HG02938 (cell line): Measurements from ENCODE around the gene UBFD1.
"Not testable (repeated sequence)": the region's sequence is repeated elsewhere in the genome, so short reads cannot be mapped to it uniquely, and the experiment has no call there.

Experiments
- ATAC-seq: cut with Tn5 transposase; IDR thresholded peaks from one replicate; pipeline ENCODE4 v1.9.1; 2021; ENCODE audit warnings: mild to moderate bottlenecking, moderate library complexity; ENCODE audit not compliant: unreplicated experiment

Gene UBFD1, protein sequence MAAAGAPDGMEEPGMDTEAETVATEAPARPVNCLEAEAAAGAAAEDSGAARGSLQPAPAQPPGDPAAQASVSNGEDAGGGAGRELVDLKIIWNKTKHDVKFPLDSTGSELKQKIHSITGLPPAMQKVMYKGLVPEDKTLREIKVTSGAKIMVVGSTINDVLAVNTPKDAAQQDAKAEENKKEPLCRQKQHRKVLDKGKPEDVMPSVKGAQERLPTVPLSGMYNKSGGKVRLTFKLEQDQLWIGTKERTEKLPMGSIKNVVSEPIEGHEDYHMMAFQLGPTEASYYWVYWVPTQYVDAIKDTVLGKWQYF

DNA sequence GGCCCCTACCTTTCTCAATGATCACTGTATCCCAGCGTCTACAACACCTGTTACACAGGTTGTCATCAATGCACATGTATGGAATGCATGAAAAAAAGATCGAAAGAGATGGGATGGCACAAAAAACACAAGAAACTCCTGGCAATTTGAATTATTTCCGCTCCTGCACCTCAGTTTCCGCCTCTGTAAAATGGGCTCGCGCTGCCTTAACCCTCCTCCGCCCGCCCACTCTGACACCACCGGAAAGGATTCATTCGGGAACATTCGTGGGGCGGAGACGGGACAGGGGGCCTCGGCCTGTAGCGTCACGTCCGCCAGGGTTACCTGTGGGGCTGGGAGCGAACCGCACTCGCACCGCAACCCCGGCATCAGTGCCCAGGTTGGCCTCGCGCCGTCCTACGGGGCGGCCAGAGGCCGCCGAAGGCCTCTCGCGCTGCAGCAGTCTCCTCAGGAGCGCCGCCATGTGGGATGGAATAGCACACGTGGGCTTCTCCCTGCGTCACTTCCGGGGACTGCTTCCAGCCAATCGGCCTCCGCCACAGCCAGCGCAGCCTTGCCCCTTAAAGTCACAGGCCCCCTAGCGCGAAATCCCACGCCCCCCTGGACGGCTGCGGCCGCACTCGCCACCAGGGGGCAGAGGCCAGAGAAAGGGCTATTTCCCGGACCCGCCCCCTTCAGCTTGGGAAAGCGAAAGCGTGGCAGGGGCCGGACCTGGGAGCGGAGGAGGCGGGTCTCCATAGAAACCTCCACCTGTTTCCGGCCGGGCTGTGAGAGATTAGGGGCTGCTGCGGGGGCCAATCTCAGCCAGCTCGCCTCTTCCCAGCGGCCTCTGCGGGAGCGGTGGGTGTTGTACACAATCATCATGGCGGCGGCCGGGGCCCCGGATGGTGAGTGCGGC lies at the start of gene UBFD1, which contains the start of gene EARS2:
UBFD1 (plus strand) TSS at position 847 of the 898 bp plus-strand sequence; CDS start at position 863, 16 bp downstream.
EARS2 (minus strand) TSS at position 470 of the 898 bp plus-strand sequence; CDS start at position 463, 7 bp downstream.
- ATAC-seq: peak; percentile 90

DNA sequence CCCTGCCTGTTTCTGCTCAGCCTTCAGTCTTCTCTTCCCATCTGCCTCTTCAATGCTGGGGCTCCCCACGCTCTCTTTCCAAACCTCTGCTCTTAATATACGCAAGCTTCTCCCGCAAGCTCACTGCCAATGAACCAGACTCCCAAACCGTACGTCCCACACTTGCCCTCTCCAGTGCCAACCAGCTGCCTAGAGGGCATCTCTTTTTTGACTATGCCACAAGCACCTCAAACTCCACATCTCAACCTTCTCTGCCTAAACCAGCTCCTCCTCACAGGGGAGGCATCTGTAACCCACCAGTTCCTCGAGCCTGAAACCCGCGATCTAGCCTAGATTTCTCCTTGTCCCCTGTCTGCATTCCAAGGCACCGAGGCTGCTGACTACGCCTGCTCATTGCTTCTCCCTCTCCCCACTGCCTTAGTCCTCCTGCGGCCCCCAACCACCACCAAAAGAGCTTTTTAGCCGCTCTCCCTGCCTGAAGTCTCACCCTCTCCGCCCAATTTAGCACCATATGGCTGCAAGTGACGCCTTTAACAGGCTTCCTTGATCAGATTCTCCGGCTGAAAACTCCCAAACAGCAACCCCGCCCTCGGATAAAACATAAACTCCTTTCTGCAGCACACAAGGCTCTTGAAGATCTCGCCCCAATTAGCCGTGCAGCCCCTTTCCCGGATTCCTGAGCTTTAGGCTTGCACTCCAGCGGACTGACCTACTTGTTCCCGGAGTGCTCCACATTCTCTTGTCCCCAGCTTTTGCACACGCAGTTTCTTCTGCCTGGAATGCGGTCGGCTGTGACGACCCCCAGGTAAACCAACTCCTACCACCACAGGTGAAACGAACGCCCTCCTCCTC lies 48.7 kb upstream of the UBFD1 start:
- ATAC-seq: no peak

DNA sequence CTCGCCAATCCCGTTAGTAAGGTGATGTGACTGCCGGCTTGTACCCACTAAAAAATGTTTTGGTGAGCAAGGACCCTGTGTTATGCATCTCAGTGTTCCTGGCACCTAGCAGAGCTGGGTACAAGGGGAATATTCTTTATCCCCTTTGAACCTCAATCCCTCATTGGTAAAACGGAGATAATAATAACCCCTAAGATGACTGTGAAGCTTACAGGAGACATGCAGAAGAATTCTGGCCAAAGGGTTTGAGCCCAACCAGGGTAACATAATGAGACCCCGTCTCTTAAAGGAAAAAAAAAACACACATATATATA lies 48.1 kb upstream of the UBFD1 start:
- ATAC-seq: no peak

DNA sequence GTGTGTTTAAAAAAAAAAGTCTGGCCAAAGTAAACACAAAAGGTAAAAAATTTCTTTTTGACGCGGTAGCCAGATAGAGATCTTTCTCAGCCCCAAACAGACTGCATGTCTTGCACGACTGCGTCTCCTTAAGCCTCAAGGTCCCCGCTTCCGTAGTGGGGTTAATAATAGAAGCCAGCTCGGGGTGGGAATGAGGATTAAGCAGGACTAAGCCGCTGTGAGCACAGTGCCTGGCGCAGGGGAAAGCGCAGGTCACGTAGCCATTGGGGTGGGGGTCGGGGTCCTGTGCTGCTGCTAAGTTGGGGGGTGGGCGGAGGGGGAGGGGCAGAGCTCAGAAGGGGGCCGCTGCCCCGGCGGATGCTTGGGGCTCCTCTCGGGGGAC lies 47.8 kb upstream of the UBFD1 start:
- ATAC-seq: no peak

DNA sequence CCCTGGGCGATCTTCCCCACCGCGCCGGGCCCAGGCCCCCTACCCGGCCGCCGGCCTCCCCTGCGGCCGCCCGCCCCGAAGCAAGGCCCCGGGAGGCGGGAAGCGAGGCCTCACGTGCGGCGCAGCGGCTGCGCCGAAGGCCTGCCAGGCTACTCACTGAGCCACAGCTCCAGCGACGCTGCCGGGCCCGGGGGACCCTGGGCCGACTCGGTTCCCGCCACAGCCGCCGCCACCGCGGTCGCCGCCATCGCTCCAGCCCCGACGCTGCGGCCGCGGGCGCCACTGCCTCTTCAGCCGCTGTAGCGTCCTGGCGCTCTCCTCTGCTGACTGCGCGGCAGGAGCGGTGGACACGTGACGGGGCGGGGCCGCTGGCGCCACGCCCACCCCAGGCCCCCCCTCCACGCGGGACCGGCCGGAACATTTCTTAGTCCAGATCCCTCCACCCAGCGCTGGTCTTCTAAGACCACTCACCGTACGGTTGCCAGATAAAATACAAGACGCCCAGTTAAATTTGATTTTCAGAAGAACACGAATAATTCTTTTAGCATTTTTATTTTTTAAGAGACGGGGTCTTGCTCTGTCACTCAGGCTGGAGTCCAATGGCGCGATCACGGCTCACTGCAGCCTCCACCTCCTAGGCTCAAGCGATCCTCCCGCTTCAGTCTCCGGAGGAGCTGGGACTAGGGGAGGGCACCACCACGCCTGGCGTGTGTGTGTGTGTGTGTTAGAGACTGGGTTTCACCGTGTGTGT lies 47.2 kb upstream of the UBFD1 start, which contains the start of gene GGA2:
GGA2 (minus strand) TSS at position 331 of the 751 bp plus-strand sequence; CDS start at position 248, 83 bp downstream.
- ATAC-seq: peak; percentile 70

DNA sequence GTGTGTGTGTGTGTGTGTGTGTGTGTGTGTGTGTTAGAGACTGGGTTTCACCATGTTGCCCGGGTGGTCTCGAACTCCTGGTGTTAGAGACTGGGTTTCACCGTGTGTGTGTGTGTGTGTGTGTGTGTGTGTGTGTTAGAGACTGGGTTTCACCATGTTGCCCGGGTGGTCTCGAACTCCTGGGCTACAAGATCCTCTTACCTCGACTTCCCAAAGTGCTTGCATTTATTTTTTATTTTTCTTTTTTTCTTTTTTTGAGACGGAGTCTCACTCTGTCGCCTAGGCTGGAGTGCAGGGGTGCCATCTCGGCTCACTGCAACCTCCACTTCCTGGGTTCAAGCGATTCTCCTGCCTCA lies 46.6 kb upstream of the UBFD1 start:
- not testable (repeated sequence) for ATAC-seq

DNA sequence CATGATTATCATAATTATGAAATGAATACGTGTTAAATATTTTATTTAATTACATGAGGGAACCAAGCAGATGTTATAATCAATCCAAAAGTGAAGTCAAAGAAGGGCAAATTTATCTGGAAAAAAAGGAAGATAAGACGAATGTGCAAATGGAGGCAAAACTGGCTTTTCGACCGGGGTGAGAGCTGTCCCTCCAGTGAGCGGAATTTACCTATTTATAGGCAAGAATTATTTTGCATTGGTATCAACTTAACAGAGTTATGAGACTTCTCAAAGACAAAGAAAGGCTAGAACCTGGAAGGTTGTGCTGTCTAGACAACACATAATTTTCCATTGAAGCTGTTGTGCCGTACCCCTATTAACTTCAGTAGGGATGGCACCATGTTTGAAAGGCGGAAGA lies 45.8 kb upstream of the UBFD1 start:
- ATAC-seq: no peak

DNA sequence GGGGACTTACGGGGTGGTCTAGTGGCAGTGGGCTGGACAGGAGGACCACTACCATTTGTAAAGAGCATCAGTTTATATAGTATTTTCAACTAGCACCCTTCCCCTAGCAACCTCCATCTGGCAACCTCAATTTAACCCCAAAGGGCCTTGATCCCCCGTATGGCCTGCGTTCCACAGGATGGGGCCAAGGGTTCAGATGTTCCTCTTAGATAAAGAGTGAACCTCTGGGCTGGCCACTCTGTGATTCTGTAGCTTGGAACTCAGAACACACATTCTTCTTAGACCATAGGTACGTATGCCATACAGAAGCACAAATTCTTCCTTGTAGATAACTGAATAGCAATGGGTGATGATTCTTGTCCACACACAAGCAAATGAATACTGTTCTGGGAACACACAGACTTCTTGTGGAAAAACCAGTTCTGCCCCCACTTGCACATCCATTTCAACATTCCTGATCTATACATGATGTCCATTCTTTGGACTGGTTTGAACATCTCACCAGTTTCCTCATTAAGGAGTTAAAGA lies 45.3 kb upstream of the UBFD1 start:
- ATAC-seq: no peak

DNA sequence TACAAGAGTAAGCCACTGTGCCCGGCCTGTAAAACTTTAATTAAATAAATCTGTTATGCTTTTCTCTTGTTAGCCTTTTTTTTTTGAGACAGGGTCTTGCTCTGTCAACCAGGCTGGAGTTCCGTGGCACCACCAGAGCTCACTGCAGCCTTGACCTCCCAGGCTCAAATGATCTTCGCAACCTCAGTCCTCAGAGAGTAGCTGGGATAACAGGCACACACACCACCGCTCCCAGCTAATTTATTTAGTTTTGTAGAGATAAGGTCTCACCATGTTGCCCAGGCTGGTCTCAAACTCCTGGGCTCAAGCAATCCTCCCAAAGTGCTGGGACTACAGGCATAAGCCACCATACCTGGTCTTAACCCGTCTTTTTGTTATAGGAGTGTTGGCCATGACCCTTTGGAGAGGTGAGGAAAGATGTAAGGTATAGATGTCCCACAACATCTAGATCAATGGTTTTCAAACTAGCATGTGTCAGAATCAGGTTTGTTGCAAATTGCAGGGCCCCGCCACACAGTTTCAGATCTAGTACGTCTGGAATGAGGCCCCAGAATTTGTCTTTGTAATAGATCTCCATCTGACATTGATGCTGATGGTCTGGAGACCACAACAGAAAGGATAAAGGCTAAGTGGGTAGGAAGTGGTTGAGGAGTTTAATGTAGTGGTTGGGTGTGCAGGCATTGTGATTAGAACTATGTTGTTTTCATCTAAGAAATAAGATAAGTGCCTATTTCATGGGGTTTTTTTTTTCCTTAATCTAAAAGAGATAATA lies 43.0 kb upstream of the UBFD1 start:
- ATAC-seq: no peak

DNA sequence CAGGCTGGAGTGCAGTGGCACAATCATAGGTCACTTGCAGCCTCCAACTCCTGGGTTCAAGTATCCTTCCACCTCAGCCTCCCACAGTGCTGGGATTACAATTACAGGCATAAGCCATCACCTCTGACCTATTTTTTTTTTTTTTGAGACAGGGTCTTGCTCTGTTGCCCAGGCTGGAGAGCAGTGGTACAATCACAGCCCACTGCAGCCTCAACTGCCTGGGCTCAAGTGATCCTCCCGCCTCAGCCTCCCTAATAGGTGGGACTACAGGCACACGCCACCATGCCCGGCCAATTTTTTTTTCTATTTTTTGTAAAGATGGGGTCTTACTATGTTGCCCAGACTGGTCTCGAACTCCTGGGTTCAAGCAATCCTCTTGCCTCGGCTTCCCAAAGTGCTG lies 41.6 kb upstream of the UBFD1 start:
- no peak for ATAC-seq

DNA sequence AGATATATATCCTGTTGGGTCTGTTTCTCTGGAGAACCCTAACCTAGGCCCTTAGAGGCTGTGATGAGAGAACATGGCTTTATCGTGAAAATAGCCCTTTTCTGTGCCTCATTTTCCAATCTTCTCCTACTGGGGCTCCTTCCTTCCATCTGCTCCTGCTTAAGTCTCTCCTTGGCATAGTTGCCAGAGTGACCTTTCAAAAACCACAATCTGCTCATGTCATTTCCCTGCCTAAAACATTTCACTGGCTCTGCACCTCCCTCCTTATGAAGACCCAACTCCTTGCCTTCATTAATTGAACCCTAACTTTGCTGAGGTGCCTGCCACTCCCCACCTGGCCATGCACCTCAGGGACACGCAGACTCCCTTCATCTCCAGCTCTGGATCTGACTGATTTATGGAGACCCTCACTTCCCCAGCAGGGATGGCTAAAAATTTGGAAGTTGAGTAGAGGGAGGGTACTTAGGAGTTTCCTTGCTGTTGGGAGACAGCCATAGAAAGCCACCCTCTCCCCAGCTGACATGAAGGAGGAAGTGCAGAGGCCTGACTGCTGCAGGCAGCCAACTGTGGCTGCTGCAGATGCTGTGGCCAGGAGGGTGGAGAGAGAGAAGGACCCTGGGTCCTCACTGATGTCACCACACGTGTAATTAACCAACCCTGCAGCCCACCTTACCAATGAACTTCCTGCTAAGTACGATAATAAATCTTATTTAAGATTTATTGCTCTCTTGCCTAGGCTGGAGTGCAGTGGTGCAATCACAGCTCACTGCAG lies 41.0 kb upstream of the UBFD1 start:
- ATAC-seq: no peak

DNA sequence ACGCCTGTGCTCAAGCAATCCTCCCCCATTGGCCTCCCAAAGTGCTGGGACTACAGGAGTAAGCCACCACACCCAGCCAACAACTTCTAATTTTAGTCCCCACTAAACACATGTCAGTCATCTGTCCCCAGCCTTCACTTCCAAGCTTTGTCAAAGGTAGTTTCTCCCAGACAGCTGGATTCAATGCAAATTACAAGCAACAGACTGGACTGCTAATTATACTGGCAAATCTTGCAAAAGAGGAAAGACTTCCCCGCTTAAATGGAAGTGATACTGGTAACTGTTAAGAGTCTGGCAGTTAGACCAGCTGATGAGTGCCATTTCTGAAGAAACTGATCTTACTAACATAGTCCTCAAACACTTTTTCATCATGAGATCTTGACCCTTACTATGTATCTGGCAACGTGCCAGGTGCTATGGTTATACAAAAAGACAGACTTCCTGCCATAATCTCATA lies 39.1 kb upstream of the UBFD1 start:
- ATAC-seq: no peak

DNA sequence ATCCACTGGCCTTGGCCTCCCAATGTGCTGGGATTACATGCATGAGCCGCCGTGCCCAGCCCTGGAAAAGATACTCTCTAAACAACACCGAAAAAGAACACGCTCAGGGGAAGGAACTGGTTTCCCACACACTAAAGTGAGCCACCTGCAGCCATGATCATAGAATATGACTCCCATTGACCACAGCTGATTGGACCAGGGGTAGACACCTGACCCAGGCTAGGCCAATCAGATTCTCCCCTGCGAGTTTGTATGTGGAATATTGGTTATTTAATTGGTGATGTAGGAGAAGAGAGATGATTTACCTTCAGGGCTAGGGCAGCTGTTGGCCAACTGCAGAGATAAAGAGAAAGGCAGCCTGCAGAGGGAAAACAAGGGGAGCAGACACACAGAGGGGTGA lies 38.2 kb upstream of the UBFD1 start:
- no peak for ATAC-seq

DNA sequence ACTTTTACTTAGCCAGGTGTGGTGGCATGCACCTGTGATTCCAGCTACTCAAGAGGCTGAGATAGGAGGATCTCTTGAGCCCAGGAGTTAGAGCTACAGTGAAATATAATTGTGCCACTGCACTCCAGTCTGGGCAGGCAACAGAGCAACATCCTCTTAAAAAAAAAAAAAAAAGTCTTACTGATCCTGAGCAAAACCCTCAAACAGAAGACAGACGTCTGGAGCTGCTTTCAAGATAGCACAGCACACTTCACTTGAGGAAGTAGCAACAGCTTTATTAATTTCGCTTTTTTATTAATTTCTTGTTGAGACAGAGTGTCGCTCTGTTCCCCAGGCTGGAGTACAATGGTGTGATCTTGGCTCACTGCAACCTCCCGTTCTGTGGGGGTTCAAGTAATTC lies 37.0 kb upstream of the UBFD1 start:
- ATAC-seq: no peak

DNA sequence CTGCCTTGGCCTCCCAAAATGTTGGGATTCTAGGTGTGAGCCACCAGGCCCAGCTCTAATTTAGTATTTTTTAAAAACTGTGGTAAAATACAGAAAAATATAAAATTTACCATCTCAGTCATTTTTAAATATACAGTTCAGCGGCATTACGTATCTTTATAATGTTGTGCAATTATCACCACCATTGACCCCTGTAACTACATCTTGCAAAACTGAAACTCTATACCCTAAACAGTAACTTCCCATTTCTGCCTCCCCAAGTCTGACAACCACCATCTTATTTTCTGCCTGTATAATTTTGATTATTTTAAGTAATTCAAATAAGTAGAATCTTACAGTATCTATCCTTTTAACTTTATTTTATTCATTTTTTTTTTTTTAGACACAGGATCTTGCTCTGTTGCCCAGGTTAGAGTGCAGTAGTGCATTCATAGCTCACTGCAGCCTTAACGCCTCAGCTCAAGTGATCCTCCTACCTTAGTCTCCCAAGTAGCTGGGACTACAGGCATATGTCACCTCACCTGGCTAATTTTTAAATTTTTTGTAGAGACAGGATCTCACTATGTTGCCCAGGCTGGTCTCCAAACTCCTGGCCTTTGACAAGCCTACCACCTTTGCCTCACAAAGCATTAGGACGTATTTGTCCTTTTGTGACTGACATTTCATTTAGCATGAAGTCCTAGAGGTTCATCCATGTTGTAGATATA lies 36.3 kb upstream of the UBFD1 start:
- ATAC-seq: no peak

DNA sequence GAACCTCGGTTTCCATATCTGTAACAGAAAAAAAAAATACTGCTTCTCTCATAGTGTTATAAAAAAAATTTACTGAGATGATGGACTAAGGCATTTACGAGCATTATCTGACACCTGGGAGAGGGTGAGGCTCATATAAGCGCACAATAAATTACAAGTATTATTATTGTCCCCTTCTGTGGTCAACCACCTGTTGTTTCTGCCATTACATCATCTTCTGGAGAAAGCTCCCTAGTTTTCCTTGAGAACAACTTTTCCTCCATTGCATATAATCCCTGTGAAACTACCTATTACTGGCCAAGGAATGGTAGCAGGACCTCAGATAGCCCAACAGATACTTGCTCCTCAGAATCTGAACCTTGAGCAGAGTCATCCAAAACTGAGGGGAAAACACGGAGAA lies 35.6 kb upstream of the UBFD1 start:
- ATAC-seq: no peak

DNA sequence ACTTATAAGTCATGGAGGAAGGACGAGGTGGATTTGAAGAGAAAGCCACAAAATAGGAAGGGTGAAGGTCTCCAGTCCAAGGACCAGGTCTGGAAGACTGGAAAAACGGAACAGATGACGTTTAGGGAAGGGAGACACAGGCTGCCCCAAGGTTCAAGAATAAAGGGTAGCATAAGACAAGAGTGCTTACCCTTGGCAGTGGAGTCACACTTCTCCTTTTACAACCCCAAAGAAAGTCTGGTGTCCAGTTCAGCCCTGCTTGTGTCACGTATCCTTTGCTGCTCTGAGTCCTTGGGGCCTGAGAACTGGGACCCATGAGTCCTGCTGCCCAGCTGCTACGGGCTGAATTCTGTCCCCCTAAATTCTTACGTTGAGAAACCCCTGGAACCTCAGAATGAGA lies 34.2 kb upstream of the UBFD1 start:
- no peak for ATAC-seq

DNA sequence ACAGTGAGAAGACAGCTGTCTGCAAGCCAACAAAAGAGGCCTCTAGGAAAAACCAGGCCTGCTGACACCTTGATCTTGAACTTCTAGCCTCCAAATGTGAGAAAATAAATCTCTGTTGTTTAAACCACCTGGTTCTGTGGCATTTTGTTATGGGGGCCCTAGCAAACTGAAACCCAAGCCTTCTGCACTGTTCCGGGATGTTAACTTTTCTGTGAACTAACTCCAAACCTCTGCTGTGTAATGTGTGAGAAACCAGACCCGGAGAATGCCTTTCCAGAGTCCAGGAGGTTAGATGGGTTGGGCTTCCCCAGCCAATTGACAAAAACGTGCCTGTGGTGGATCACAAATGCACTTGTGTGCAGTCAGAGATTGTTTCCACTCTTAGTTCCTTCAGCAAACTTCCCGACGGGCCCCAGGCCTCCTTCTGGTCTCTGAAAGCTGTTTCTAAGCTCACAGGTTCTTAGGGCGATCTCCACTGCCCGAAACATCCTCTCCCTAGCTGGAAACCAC lies 33.6 kb upstream of the UBFD1 start:
- no peak for ATAC-seq
